ENCODE data around the gene ARHGAP19.

The ARHGAP19 gene

GRCh38 chr10:97190450-97190849 lies 102.0 kb downstream of the ARHGAP19 start:
- no peak for DNase-seq

GRCh38 chr10:97188261-97188711 lies 104.2 kb downstream of the ARHGAP19 start:
- DNase-seq, result no peak

- DNase-seq, result no peak
Observed at GRCh38 chr10:97186911-97187310, 105.5 kb downstream of the ARHGAP19 start.

GRCh38 chr10:97185326-97186058 lies 106.9 kb downstream of the ARHGAP19 start, which contains the start of gene SLIT1:
TSS of gene SLIT1 (minus strand) at chr10:97185959. CDS start at chr10:97185674, 285 bp downstream.
- DNase-seq, result no peak

- DNase-seq, result no peak
Observed at GRCh38 chr10:97184971-97185325, 107.5 kb downstream of the ARHGAP19 start.

- no peak for DNase-seq
Observed at GRCh38 chr10:97183314-97183713, 109.1 kb downstream of the ARHGAP19 start.

GRCh38 chr10:97182288-97182990 lies 110.0 kb downstream of the ARHGAP19 start:
- no peak for DNase-seq

- DNase-seq, result no peak
Observed at GRCh38 chr10:97180986-97181385, 111.5 kb downstream of the ARHGAP19 start.

GRCh38 chr10:97180363-97180755 lies 112.1 kb downstream of the ARHGAP19 start:
- DNase-seq, result no peak

GRCh38 chr10:97179731-97180362 lies 112.6 kb downstream of the ARHGAP19 start:
- DNase-seq, result no peak

GRCh38 chr10:97179311-97179710 lies 113.1 kb downstream of the ARHGAP19 start:
- no peak for DNase-seq

GRCh38 chr10:97178074-97178473 lies 114.4 kb downstream of the ARHGAP19 start:
- no peak for DNase-seq

- DNase-seq, result no peak
Observed at GRCh38 chr10:97176226-97176625, 116.2 kb downstream of the ARHGAP19 start.

- DNase-seq, result no peak
Observed at GRCh38 chr10:97175586-97175985, 116.9 kb downstream of the ARHGAP19 start.

- no peak for DNase-seq
Observed at GRCh38 chr10:97174941-97175340, 117.5 kb downstream of the ARHGAP19 start.

GRCh38 chr10:97174276-97174775 lies 118.1 kb downstream of the ARHGAP19 start:
- DNase-seq, result no peak

- DNase-seq, result no peak
Observed at GRCh38 chr10:97173036-97173435, 119.4 kb downstream of the ARHGAP19 start.
